NB4 (cell line): ENCODE measurements around the gene IL36A.

Experiments
- CTCF ChIP-seq: IDR thresholded peaks from one replicate; pipeline ENCODE4 v1.5.1; 2012; ENCODE audit warnings: low read depth, low read length
- MYC ChIP-seq: IDR thresholded peaks from 2 replicates; pipeline ENCODE4 v1.6.1; 2011; ENCODE audit warnings: low read depth, low read length
- POLR2A ChIP-seq: IDR thresholded peaks from 2 replicates; pipeline ENCODE4 v1.6.1; 2011; ENCODE audit warnings: mild to moderate bottlenecking; ENCODE audit not compliant: insufficient read length; ENCODE audit errors: extremely low read depth

- no peak for TF ChIP-seq MYC
- no peak for TF ChIP-seq POLR2A
- TF ChIP-seq CTCF, result no peak
These were observed 51.9 kb downstream of the IL36A start for GRCh38 chr2:113057117-113057516.
